ENCODE data around the gene SHB.

- TF ChIP-seq, protein P1, sequence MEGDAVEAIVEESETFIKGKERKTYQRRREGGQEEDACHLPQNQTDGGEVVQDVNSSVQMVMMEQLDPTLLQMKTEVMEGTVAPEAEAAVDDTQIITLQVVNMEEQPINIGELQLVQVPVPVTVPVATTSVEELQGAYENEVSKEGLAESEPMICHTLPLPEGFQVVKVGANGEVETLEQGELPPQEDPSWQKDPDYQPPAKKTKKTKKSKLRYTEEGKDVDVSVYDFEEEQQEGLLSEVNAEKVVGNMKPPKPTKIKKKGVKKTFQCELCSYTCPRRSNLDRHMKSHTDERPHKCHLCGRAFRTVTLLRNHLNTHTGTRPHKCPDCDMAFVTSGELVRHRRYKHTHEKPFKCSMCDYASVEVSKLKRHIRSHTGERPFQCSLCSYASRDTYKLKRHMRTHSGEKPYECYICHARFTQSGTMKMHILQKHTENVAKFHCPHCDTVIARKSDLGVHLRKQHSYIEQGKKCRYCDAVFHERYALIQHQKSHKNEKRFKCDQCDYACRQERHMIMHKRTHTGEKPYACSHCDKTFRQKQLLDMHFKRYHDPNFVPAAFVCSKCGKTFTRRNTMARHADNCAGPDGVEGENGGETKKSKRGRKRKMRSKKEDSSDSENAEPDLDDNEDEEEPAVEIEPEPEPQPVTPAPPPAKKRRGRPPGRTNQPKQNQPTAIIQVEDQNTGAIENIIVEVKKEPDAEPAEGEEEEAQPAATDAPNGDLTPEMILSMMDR (conservative IDR thresholded peaks at IDR 0.05): no peak
- no peak for TF ChIP-seq EZH2 (IDR thresholded peaks at IDR 0.05; ENCODE audit: low read depth)
Observed at GRCh38 chr9:37987467-37987981, 81.5 kb downstream of the SHB start.
